ENCODE measurements around the gene SPATA46. TPM values are rescaled to one million over a fixed set of nuclear protein-coding genes. Genes with fewer than 3 reads are reported as not detected.

The SPATA46 gene
- total RNA-seq, 1 experiment from 2014 or later, result not detected

DNA sequence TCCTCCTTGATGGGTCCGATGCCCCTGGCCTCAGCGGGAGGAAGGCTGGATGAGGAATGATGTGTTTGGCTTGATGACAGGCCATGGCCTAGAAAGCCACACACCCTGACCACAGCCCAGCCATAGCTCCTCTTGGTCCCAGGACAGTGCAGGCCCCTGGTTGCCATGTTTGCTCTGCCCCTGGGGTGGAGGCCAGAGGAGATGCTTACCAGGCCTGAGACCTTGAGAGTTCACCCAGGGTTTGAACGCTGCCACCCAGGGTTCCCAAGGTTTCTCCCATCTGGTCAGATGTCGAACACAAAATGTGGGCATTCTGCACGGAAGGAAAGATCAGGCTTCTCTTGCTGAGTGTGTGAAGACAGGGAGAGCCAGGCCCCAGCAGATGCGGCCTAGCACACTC is 7.5 kb upstream of the SPATA46 start:
- H3K27me3 Mint-ChIP-seq (ENCODE audit: unreplicated experiment), result no peaks in the 10 kb centered on the region
- peaks cover 12% of the 10 kb centered on the region for H3K36me3 Mint-ChIP-seq (ENCODE audit: insufficient read depth, unreplicated experiment)
- DNase-seq, result no peak
- BruUV-seq (replicated peaks), result no TSS peak
- peaks cover 28% of the 10 kb centered on the region for H3K4me1 Mint-ChIP-seq (ENCODE audit: low read depth, unreplicated experiment)
- TF ChIP-seq, protein P1, sequence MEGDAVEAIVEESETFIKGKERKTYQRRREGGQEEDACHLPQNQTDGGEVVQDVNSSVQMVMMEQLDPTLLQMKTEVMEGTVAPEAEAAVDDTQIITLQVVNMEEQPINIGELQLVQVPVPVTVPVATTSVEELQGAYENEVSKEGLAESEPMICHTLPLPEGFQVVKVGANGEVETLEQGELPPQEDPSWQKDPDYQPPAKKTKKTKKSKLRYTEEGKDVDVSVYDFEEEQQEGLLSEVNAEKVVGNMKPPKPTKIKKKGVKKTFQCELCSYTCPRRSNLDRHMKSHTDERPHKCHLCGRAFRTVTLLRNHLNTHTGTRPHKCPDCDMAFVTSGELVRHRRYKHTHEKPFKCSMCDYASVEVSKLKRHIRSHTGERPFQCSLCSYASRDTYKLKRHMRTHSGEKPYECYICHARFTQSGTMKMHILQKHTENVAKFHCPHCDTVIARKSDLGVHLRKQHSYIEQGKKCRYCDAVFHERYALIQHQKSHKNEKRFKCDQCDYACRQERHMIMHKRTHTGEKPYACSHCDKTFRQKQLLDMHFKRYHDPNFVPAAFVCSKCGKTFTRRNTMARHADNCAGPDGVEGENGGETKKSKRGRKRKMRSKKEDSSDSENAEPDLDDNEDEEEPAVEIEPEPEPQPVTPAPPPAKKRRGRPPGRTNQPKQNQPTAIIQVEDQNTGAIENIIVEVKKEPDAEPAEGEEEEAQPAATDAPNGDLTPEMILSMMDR (IDR thresholded peaks at IDR 0.05; ENCODE audit: unreplicated experiment), result no peak
- intact Hi-C loops (cut with micrococcal nuclease; ENCODE audit: unreplicated experiment), result no loop called here
- no peak overlapping the region for H3K27ac Mint-ChIP-seq (ENCODE audit: unreplicated experiment)
- CTCF ChIA-PET, result interaction anchor here (1.3 kb wide), 1 partner anchor 26 kb away, joined by 3 read pairs; no protein-coding TSS in a partner anchor
- H3K9me3 Mint-ChIP-seq (ENCODE audit: low read depth, unreplicated experiment), result no peaks in the 10 kb centered on the region
- H3K4me3 Mint-ChIP-seq (ENCODE audit: low read depth, unreplicated experiment), result no peak overlapping the region

DNA sequence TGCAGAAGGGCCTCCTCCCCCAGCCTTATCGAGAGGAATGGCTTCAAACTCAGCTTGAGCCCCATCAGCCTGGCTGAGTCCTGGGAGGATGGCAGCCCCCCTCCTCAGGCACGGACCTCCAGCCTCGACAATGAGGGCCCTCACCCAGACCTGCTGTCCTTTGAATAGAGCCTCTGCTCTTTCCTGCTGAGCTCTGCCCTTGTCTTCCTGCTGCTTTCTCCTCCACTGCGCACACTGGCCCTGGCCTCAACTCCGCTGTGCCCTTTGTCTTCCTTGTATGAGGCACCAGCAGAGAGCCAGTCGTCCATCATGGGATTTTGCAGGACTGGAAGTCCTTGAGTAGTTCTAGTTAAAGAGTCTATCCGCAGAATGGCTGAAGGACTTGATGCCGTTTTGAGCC is 6.9 kb upstream of the SPATA46 start:
- peaks cover 22% of the 10 kb centered on the region for H3K4me1 Mint-ChIP-seq (ENCODE audit: low read depth, unreplicated experiment)
- intact Hi-C loops (cut with micrococcal nuclease; ENCODE audit: unreplicated experiment), result no loop called here
- BruUV-seq (replicated peaks), result no TSS peak
- H3K4me3 Mint-ChIP-seq (ENCODE audit: low read depth, unreplicated experiment), result no peak overlapping the region
- peaks cover 12% of the 10 kb centered on the region for H3K36me3 Mint-ChIP-seq (ENCODE audit: insufficient read depth, unreplicated experiment)
- peak overlapping the region; percentile 35 for H3K27ac Mint-ChIP-seq (ENCODE audit: unreplicated experiment)
- TF ChIP-seq, protein P1 (IDR thresholded peaks at IDR 0.05; ENCODE audit: unreplicated experiment), result no peak
- DNase-seq, result no peak
- H3K27me3 Mint-ChIP-seq (ENCODE audit: unreplicated experiment), result no peaks in the 10 kb centered on the region
- CTCF ChIA-PET, result interaction anchor here (1.3 kb wide), 1 partner anchor 26 kb away, joined by 3 read pairs; no protein-coding TSS in a partner anchor
- no peaks in the 10 kb centered on the region for H3K9me3 Mint-ChIP-seq (ENCODE audit: low read depth, unreplicated experiment)

DNA sequence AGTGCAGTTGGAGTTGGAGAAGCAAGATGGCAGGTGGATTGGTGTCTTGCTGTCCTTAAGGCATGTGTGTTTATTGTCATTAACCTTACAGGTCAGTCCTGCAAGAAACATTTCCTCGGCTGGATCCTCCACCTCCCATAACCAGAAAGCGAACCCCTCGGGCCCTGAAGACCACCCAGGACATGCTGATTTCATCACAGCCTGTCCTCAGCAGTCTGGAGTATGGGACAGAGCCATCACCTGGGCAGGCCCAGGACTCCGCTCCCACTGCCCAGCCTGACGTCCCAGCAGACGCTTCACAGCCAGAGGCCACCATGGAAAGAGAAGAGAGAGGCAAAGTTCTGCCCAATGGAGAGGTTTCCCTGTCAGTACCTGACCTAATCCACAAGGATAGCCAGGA is 6.4 kb upstream of the SPATA46 start:
- Mint-ChIP-seq H3K27ac (ENCODE audit: unreplicated experiment) (peak overlapping the region; percentile 89), H3K4me3 (ENCODE audit: low read depth, unreplicated experiment) (no peak overlapping the region), H3K27me3 (ENCODE audit: unreplicated experiment) (no peaks in the 10 kb centered on the region), H3K36me3 (ENCODE audit: insufficient read depth, unreplicated experiment) (peaks cover 12% of the 10 kb centered on the region), H3K4me1 (ENCODE audit: low read depth, unreplicated experiment) (peaks cover 19% of the 10 kb centered on the region), H3K9me3 (ENCODE audit: low read depth, unreplicated experiment) (no peaks in the 10 kb centered on the region)
- intact Hi-C loops (cut with micrococcal nuclease; ENCODE audit: unreplicated experiment), result no loop called here
- no TSS peak for BruUV-seq (replicated peaks)
- TF ChIP-seq, protein P1 (IDR thresholded peaks at IDR 0.05; ENCODE audit: unreplicated experiment), result no peak
- no peak for DNase-seq
- CTCF ChIA-PET, result interaction anchor here (1.3 to 2.4 kb wide), 2 partner anchors 25 kb away, joined by 3 to 12 read pairs; no protein-coding TSS in a partner anchor

DNA sequence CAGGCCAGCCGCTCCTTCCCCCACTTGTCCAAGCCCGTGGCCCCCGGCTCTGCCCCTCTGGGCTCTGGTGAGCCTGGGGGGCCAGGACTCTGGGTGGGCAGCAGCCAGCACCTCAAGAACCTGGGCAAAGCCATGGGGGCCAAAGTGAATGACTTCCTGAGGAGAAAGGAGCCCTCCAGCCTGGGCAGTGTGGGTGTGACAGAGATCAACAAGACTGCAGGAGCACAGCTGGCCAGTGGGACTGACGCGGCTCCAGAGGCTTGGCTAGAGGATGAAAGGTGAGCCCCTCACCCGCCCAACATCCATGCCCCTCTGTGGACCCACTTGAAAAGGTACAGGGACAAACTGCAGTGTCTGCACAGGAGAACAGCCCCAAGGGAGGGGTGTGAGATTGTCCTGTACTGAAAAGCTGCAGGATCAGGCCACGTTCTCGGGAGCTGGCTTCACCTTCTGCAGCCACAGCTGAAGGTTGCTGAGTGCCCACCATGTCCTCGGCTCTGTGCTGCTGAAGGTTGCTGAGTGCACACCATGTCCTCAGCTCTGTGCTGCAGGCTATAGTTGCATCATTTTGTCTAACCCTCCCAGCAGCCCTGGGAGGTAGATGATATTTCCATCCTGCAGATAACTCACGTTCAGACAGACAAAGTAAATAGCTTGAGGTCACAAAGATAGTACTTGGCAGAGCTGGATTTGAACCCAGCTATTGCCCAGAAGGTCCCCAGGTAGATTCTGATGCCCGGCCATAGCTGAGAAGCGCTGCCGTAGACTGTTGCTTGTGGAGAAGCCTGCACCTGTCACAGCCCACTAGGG is 5.5 kb upstream of the SPATA46 start:
- Mint-ChIP-seq H3K9me3 (ENCODE audit: low read depth, unreplicated experiment) (no peaks in the 10 kb centered on the region), H3K4me1 (ENCODE audit: low read depth, unreplicated experiment) (peaks cover 19% of the 10 kb centered on the region), H3K27me3 (ENCODE audit: unreplicated experiment) (no peaks in the 10 kb centered on the region), H3K36me3 (ENCODE audit: insufficient read depth, unreplicated experiment) (peaks cover 12% of the 10 kb centered on the region), H3K27ac (ENCODE audit: unreplicated experiment) (peak overlapping the region; percentile 89), H3K4me3 (ENCODE audit: low read depth, unreplicated experiment) (peak overlapping the region; percentile 12)
- TSS peak; percentile 79 for BruUV-seq (replicated peaks)
- DNase-seq, result no peak
- CTCF ChIA-PET, result interaction anchor here (1.0 to 2.4 kb wide), 7 partner anchors 7 to 32 kb away, joined by 3 to 13 read pairs (median 4); no protein-coding TSS in a partner anchor
- intact Hi-C loops (cut with micrococcal nuclease; ENCODE audit: unreplicated experiment), result no loop called here
- TF ChIP-seq, protein P1 (IDR thresholded peaks at IDR 0.05; ENCODE audit: unreplicated experiment), result no peak
